ENCODE results near the gene PTPRB. TPM values are rescaled to one million over a fixed set of nuclear protein-coding genes. Genes with fewer than 3 reads are reported as not detected.

Gene PTPRB
- total and polyA plus RNA-seq, 2 of the 8 experiments (the other 6 are each of a cell fraction or from before 2014, with no cell fraction given): 0.36 to 0.58 TPM

DNA sequence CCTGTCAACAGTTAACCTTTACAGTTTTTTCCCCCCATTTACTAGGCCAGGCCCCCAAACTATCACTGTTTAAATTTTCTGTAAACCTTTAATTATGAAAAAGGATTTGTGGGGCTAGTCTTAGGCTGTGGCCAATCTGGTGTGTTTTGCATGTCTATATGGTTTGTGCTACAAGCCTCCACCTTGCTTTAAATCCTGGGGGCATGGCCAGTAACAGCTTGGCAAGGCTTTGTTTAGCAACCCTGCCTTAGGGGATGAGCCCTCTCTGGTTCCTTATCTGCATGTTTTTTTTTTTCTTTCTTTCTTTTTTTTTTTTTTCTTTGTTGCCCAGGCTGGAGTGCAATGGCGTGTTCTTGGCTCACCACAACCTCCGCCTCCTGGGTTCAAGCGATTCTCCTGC is 168.5 kb downstream of the PTPRB start:
- no peak overlapping the region for H4K8ac ChIP-seq (ENCODE audit: extremely low read depth, insufficient read depth, low read length)
- no peak overlapping the region for H4K91ac ChIP-seq (replicated peaks; ENCODE audit: insufficient read length, low read length)
- H2AK5ac ChIP-seq (ENCODE audit: low read depth, low read length): no peak overlapping the region
- H2BK15ac ChIP-seq (ENCODE audit: low read length): no peak overlapping the region
- WGBS, 2 experiments (ENCODE audit: extremely low coverage in 1 of 2, insufficient coverage in 1 of 2, insufficient read length in 1 of 2, insufficient replicate concordance in 2 of 2, low coverage in 1 of 2, low lambda C conversion rate in 2 of 2, missing lambda C conversion rate in 1 of 2): no CpG with 5 or more reads among the region's 3 CpGs
- no peak overlapping the region for H2AFZ ChIP-seq (ENCODE audit: low read length)
- TF ChIP-seq MAFK (IDR thresholded peaks at IDR 0.05; ENCODE audit: low read depth, low read length) (no peak), GABPA (IDR thresholded peaks at IDR 0.05; ENCODE audit: borderline replicate concordance, insufficient read depth, low read length) (no peak), KDM1A (IDR thresholded peaks at IDR 0.05; ENCODE audit: borderline replicate concordance, low read length) (no peak), SP4 (IDR thresholded peaks at IDR 0.05; ENCODE audit: low read length) (no peak), TCF12 (IDR thresholded peaks at IDR 0.05; ENCODE audit: low read depth, low read length) (no peak), RBBP5 (IDR thresholded peaks at IDR 0.05; ENCODE audit: borderline replicate concordance, low read depth, low read length) (no peak)
- no peaks in the 10 kb centered on the region for H4K20me1 ChIP-seq (replicated peaks in 1 of 2; ENCODE audit: control insufficient read depth in 1 of 2, insufficient read depth in 2 of 2, low read length in 2 of 2)
- no peak overlapping the region for H3K23ac ChIP-seq (ENCODE audit: insufficient read length)
- no peak overlapping the region for H3K9ac ChIP-seq (replicated peaks in 1 of 4; ENCODE audit: extremely low read depth in 1 of 4, low read depth in 3 of 4, low read length in 3 of 4)
- H3K36me3 ChIP-seq (ENCODE audit: control insufficient read depth in 2 of 4, insufficient read depth in 4 of 4, low read length in 3 of 4): no peaks in the 10 kb centered on the region
- no peak overlapping the region for H4K5ac ChIP-seq (ENCODE audit: insufficient read length, low read depth, low read length)
- CTCF ChIA-PET (ENCODE audit: partially characterized antibody): interaction anchor here (0.6 to 1.5 kb wide), 2 partner anchors 356 to 568 kb away, joined by 4 read pairs; no protein-coding TSS in a partner anchor
- POLR2A ChIA-PET (ENCODE audit: partially characterized antibody): interaction anchor here (0.7 kb wide), 1 partner anchor 10 kb away, joined by 3 read pairs; no protein-coding TSS in a partner anchor
- FAIRE-seq (no peak), DNase-seq (ENCODE audit: low read depth in 1 of 2, low spot score in 2 of 2) (no peak)
- H3K4me3 ChIP-seq (ENCODE audit: extremely low read depth in 1 of 4, insufficient read depth in 2 of 4, low read depth in 3 of 4, low read length in 4 of 4): no peak overlapping the region
- no peak overlapping the region for H2BK120ac ChIP-seq (replicated peaks; ENCODE audit: low read depth, low read length)
- no peaks in the 10 kb centered on the region for H3K79me2 ChIP-seq (ENCODE audit: control insufficient read depth in 1 of 2, insufficient read depth in 2 of 2, low read length in 2 of 2)
- H3K27ac ChIP-seq (ENCODE audit: low read depth, low read length): no peak overlapping the region
- H3K27me3 ChIP-seq (replicated peaks in 1 of 4; ENCODE audit: control insufficient read depth in 3 of 4, extremely low read depth in 1 of 4, insufficient read depth in 3 of 4, low read length in 3 of 4): no peaks in the 10 kb centered on the region
- no peak overlapping the region for H3K4ac ChIP-seq (replicated peaks; ENCODE audit: insufficient read length, low read depth, low read length)
- no peak overlapping the region for H3K56ac ChIP-seq (replicated peaks; ENCODE audit: insufficient read length, low read depth, low read length)
- no peak overlapping the region for H2BK20ac ChIP-seq (ENCODE audit: low read length)
- no peak overlapping the region for H3K18ac ChIP-seq (ENCODE audit: extremely low read depth, low read length)
- no peaks in the 10 kb centered on the region for H3K79me1 ChIP-seq (ENCODE audit: low read depth, low read length)
- H3K23me2 ChIP-seq (ENCODE audit: low read depth, low read length): no peaks in the 10 kb centered on the region
- H3K9me3 ChIP-seq (ENCODE audit: insufficient read depth in 2 of 2, low read depth in 1 of 2, low read length in 1 of 2): peaks cover 8 to 10% of the 10 kb centered on the region in 2 experiments
- no peak overlapping the region for H3K14ac ChIP-seq (ENCODE audit: insufficient read length)
- H3K4me1 ChIP-seq (replicated peaks in 1 of 4; ENCODE audit: control insufficient read depth in 3 of 4, insufficient read depth in 4 of 4, low read length in 3 of 4): no peaks in the 10 kb centered on the region
- H2BK12ac ChIP-seq (ENCODE audit: low read depth, low read length): no peak overlapping the region
- no peak overlapping the region for H2BK5ac ChIP-seq (ENCODE audit: low read depth, low read length)
- H3K4me2 ChIP-seq (ENCODE audit: insufficient read depth in 1 of 2, low read depth in 2 of 2, low read length in 2 of 2): no peak overlapping the region

Measured in H1 (cell line).